IPS DF 4.7 (cell line): ENCODE data around the gene F11R.
"Not testable (repeated sequence)": the region's sequence is repeated elsewhere in the genome, so short reads cannot be mapped to it uniquely, and the experiment has no call there.

Experiments
- DNase-seq: peaks from one replicate; pipeline ENCODE4 v3.0.0-alpha.2; 2013; ENCODE audit warnings: low spot score; ENCODE audit errors: extremely low read depth

The F11R gene

GRCh38 chr1:161013488-161014230 is 7.3 kb downstream of the F11R start:
- no peak for DNase-seq

GRCh38 chr1:161013131-161013487 is 7.8 kb downstream of the F11R start:
- DNase-seq = no peak

GRCh38 chr1:161012420-161012819 is 8.5 kb downstream of the F11R start:
- DNase-seq = no peak

GRCh38 chr1:161009602-161010211 is 11.2 kb downstream of the F11R start:
- no peak for DNase-seq

- DNase-seq = no peak
Observed at GRCh38 chr1:161008869-161009510, 12.0 kb downstream of the F11R start.

- no peak for DNase-seq
Observed at GRCh38 chr1:161007369-161007768, 13.6 kb downstream of the F11R start.

- no peak for DNase-seq
Observed at GRCh38 chr1:161006563-161006962, 14.4 kb downstream of the F11R start.

- DNase-seq = no peak
Observed at GRCh38 chr1:161001525-161001924, 19.4 kb downstream of the F11R start.

GRCh38 chr1:161000736-161001480 is 20.0 kb downstream of the F11R start:
- no peak for DNase-seq

- no peak for DNase-seq
Observed at GRCh38 chr1:160999376-160999775, 21.6 kb downstream of the F11R start.

GRCh38 chr1:160997323-160998038 is 23.5 kb downstream of the F11R start:
- no peak for DNase-seq

GRCh38 chr1:160996178-160996577 is 24.8 kb downstream of the F11R start:
- no peak for DNase-seq

- no peak for DNase-seq
Observed at GRCh38 chr1:160993544-160994193, 27.3 kb downstream of the F11R start.

GRCh38 chr1:160992036-160992435 is 28.9 kb downstream of the F11R start:
- DNase-seq = not testable (repeated sequence)

- DNase-seq = no peak
Observed at GRCh38 chr1:160987359-160988050, 33.4 kb downstream of the F11R start.

GRCh38 chr1:160985723-160986122 is 35.2 kb downstream of the F11R start:
- DNase-seq = no peak

- no peak for DNase-seq
Observed at GRCh38 chr1:160981584-160982411, 39.2 kb downstream of the F11R start.

GRCh38 chr1:160979286-160979685 is 41.7 kb downstream of the F11R start:
- no peak for DNase-seq

GRCh38 chr1:160978510-160978927 is 42.4 kb downstream of the F11R start:
- no peak for DNase-seq
